ENCODE measurements around the gene COG4. TPM values are rescaled to one million over a fixed set of nuclear protein-coding genes. Genes with fewer than 3 reads are reported as not detected.
"Not testable (repeated sequence)": the region's sequence is repeated elsewhere in the genome, so short reads cannot be mapped to it uniquely, and the experiment has no call there.

Gene COG4
- total RNA-seq, 2 donors from 2014 or later, result 54.8 to 84.7 TPM

- no peak for TF ChIP-seq CTCF (IDR thresholded peaks at IDR 0.05)
- H3K9ac ChIP-seq (ENCODE audit: low read depth in 2 of 2, low read length in 2 of 2), result no peak overlapping the region
- H3K9me3 ChIP-seq, result no peaks in the 10 kb centered on the region
- intact Hi-C loops (cut with DNase I), result no loop called here
- DNase-seq, result no peak
- H3K4me3 ChIP-seq, result no peak overlapping the region
- H3K27ac ChIP-seq, result no peak overlapping the region
- H3K36me3 ChIP-seq, result peaks cover 22% of the 10 kb centered on the region
- no peaks in the 10 kb centered on the region for H3K27me3 ChIP-seq
- peaks cover 9% of the 10 kb centered on the region for H3K4me1 ChIP-seq
Measured at GRCh38 chr16:70526403-70526802, 3.0 kb upstream of the COG4 start.

GRCh38 chr16:70524399-70524825, 1.1 kb upstream of the COG4 start:
- Histone ChIP-seq H3K9ac (ENCODE audit: low read depth in 2 of 2, low read length in 2 of 2) (peak overlapping the region; percentile 81 to 82), H3K4me3 (peak overlapping the region; percentile 82), H3K36me3 (peaks cover 11% of the 10 kb centered on the region), H3K27ac (peak overlapping the region; percentile 86)
- peak; percentile 19 for DNase-seq
- H3K4me1 ChIP-seq; H3K27me3 ChIP-seq; H3K9me3 ChIP-seq; intact Hi-C loops (cut with DNase I): not testable (repeated sequence)

GRCh38 chr16:70523743-70524398, 517 bp upstream of the COG4 start, which contains the start of gene SF3B3:
TSS of gene SF3B3 (plus strand) at chr16:70523816. CDS start at chr16:70526657, 2,841 bp downstream.
- intact Hi-C loops (cut with DNase I), result no loop called here
- TF ChIP-seq CTCF (IDR thresholded peaks at IDR 0.05), result no peak
- Histone ChIP-seq H3K4me1 (peaks cover 9% of the 10 kb centered on the region), H3K36me3 (peaks cover 6% of the 10 kb centered on the region), H3K4me3 (peak within 1 kb of the TSS; percentile 82), H3K27me3 (no peaks in the 10 kb centered on the region), H3K9ac (ENCODE audit: low read depth in 2 of 2, low read length in 2 of 2) (peak within 1 kb of the TSS; percentile 81 to 87), H3K9me3 (no peaks in the 10 kb centered on the region), H3K27ac (peak within 1 kb of the TSS; percentile 86)
- peak; percentile 71 for DNase-seq

GRCh38 chr16:70522216-70523075, 908 bp downstream of the COG4 start:
- intact Hi-C loops (cut with DNase I), result no loop called here

GRCh38 chr16:70520612-70521297, 2.6 kb downstream of the COG4 start:
- no peak overlapping the region for H3K27ac ChIP-seq
- H3K9me3 ChIP-seq, result no peaks in the 10 kb centered on the region
- H3K4me3 ChIP-seq, result no peak overlapping the region
- peaks cover 9% of the 10 kb centered on the region for H3K4me1 ChIP-seq
- H3K9ac ChIP-seq (ENCODE audit: low read depth in 2 of 2, low read length in 2 of 2), result no peak overlapping the region
- TF ChIP-seq CTCF (IDR thresholded peaks at IDR 0.05), result no peak
- DNase-seq, result no peak
- H3K27me3 ChIP-seq, result no peaks in the 10 kb centered on the region
- intact Hi-C loops (cut with DNase I), result no loop called here
- no peaks in the 10 kb centered on the region for H3K36me3 ChIP-seq

More at GRCh38 chr16:70522216-70523075, 908 bp downstream of the COG4 start:
- Histone ChIP-seq H3K27ac (peak overlapping the region; percentile 86), H3K9ac (ENCODE audit: low read depth in 2 of 2, low read length in 2 of 2) (peak overlapping the region; percentile 74 to 87), H3K9me3 (no peaks in the 10 kb centered on the region), H3K4me1 (peaks cover 9% of the 10 kb centered on the region), H3K36me3 (no peaks in the 10 kb centered on the region), H3K4me3 (peak overlapping the region; percentile 82), H3K27me3 (no peaks in the 10 kb centered on the region)
- no peak for TF ChIP-seq CTCF (IDR thresholded peaks at IDR 0.05)
- DNase-seq, result no peak

All from colonic mucosa (tissue), 4 donors.